ENCODE measurements around the gene ZNF148.
"Not testable (repeated sequence)": the region's sequence is repeated elsewhere in the genome, so short reads cannot be mapped to it uniquely, and the experiment has no call there.

ZNF148 gene

GRCh38 chr3:125375950-125376679 is 990 bp upstream of the ZNF148 start:
- DNase-seq (ENCODE audit: low read depth): no peak

- peak; percentile 3 for DNase-seq (ENCODE audit: low read depth)
Observed at GRCh38 chr3:125374501-125374995, 577 bp downstream of the ZNF148 start.

- no peak for DNase-seq (ENCODE audit: low read depth)
Observed at GRCh38 chr3:125367403-125368230, 7.5 kb downstream of the ZNF148 start.

GRCh38 chr3:125366132-125366531 is 9.0 kb downstream of the ZNF148 start:
- no peak for DNase-seq (ENCODE audit: low read depth)

GRCh38 chr3:125359700-125360099 is 15.4 kb downstream of the ZNF148 start:
- DNase-seq (ENCODE audit: low read depth): no peak

- DNase-seq (ENCODE audit: low read depth): no peak
Observed at GRCh38 chr3:125358923-125359322, 16.2 kb downstream of the ZNF148 start.

- no peak for DNase-seq (ENCODE audit: low read depth)
Observed at GRCh38 chr3:125357837-125358236, 17.3 kb downstream of the ZNF148 start.

GRCh38 chr3:125357032-125357658 is 18.0 kb downstream of the ZNF148 start:
- DNase-seq (ENCODE audit: low read depth): peak; percentile 11

GRCh38 chr3:125356140-125357026 is 18.7 kb downstream of the ZNF148 start:
- no peak for DNase-seq (ENCODE audit: low read depth)

- DNase-seq (ENCODE audit: low read depth): no peak
Observed at GRCh38 chr3:125353659-125354058, 21.5 kb downstream of the ZNF148 start.

GRCh38 chr3:125353128-125353527 is 22.0 kb downstream of the ZNF148 start:
- no peak for DNase-seq (ENCODE audit: low read depth)

- DNase-seq (ENCODE audit: low read depth): no peak
Observed at GRCh38 chr3:125351814-125352456, 23.2 kb downstream of the ZNF148 start.

- no peak for DNase-seq (ENCODE audit: low read depth)
Observed at GRCh38 chr3:125351152-125351551, 24.0 kb downstream of the ZNF148 start.

GRCh38 chr3:125350597-125350996 is 24.5 kb downstream of the ZNF148 start:
- DNase-seq (ENCODE audit: low read depth): no peak

- DNase-seq (ENCODE audit: low read depth): no peak
Observed at GRCh38 chr3:125349556-125350165, 25.5 kb downstream of the ZNF148 start.

- no peak for DNase-seq (ENCODE audit: low read depth)
Observed at GRCh38 chr3:125349055-125349454, 26.1 kb downstream of the ZNF148 start.

- DNase-seq (ENCODE audit: low read depth): not testable (repeated sequence)
Observed at GRCh38 chr3:125343367-125343766, 31.8 kb downstream of the ZNF148 start.

- DNase-seq (ENCODE audit: low read depth): no peak
Observed at GRCh38 chr3:125340121-125340520, 35.0 kb downstream of the ZNF148 start.

GRCh38 chr3:125337506-125337905 is 37.6 kb downstream of the ZNF148 start:
- no peak for DNase-seq (ENCODE audit: low read depth)

GRCh38 chr3:125334675-125335560 is 40.2 kb downstream of the ZNF148 start:
- no peak for DNase-seq (ENCODE audit: low read depth)
